Measurements from ENCODE around the gene SEL1L3.

- no peak for TF ChIP-seq ZNF160 (CRISPR knock-in tag; IDR thresholded peaks at IDR 0.05)
- TF ChIP-seq PRDM15 (CRISPR knock-in tag; IDR thresholded peaks at IDR 0.05): no peak
- TF ChIP-seq EP300 (IDR thresholded peaks at IDR 0.05; ENCODE audit: low read depth in 2 of 2, low read length in 2 of 2): no peak
- TF ChIP-seq EP300 (CRISPR knock-in tag; IDR thresholded peaks at IDR 0.05; ENCODE audit: borderline replicate concordance): no peak
Measured at GRCh38 chr4:25805255-25805860, 57.4 kb downstream of the SEL1L3 start.

Measured in HepG2 (cell line).